Psoas muscle (tissue), 8 donors: ENCODE results near the gene SERPINB2. TPM values are rescaled to one million over a fixed set of nuclear protein-coding genes. Genes with fewer than 3 reads are reported as not detected.
A peak's percentile ranks its signal among the peaks of the same experiment; 100 is the strongest.
"Not testable (repeated sequence)": the region's sequence is repeated elsewhere in the genome, so short reads cannot be mapped to it uniquely, and the experiment has no call there.

Experiments
- ATAC-seq, 4 donors: fragments of 200-7000 bp; cut with Tn5 transposase; one replicate each; pipeline ENCODE4 v1.9.1; 2020; ENCODE audit warnings: moderate library complexity in 3 of 4, mild to moderate bottlenecking in 2 of 4
- DNase-seq, 2 donors: peaks; one replicate each; pipeline ENCODE4 v3.0.0-alpha.2; 2020
- H3K27ac ChIP-seq: fragments of 200-600 bp; one replicate; pipeline ENCODE4 v1.8.0; 2022
- H3K27me3 ChIP-seq, 3 donors: fragments of 200-600 bp in 1 of 3; one replicate each; pipeline versions ENCODE4 v1.6.1 to v1.8.0; 2013 to 2022; ENCODE audit warnings: low read length in 2 of 3, mild to moderate bottlenecking in 2 of 3, moderate library complexity in 1 of 3; ENCODE audit not compliant: insufficient read depth in 3 of 3
- H3K36me3 ChIP-seq, 2 donors: fragments of 200-600 bp in 1 of 2; one replicate each; pipeline versions ENCODE4 v1.6.1 to v1.8.0; 2013 to 2022; ENCODE audit warnings: low read depth in 1 of 2, mild to moderate bottlenecking in 1 of 2, moderate library complexity in 1 of 2; ENCODE audit not compliant: insufficient read depth in 1 of 2
- H3K4me1 ChIP-seq: fragments of 200-600 bp; one replicate; pipeline ENCODE4 v1.8.0; 2022
- H3K4me3 ChIP-seq: fragments of 200-600 bp; one replicate; pipeline ENCODE4 v1.8.0; 2022; ENCODE audit warnings: mild to moderate bottlenecking
- H3K9me3 ChIP-seq: fragments of 200-600 bp; one replicate; pipeline ENCODE4 v1.8.0; 2022
- CTCF ChIP-seq: fragments of 200-600 bp; IDR thresholded peaks from one replicate; pipeline ENCODE4 v1.8.0; 2022; ENCODE audit warnings: antibody characterized with exemption
- WGBS, 3 donors: extraction: QIAGEN DNeasy Blood & Tissue Kit; methylation state at CpG; one replicate each; pipeline versions ENCODE4 v1.1.6 to v1.1.7; 2013; 5-methylcytosine and 5-hydroxymethylcytosine counted together
- intact Hi-C, 2 donors: fragments of 100-400 bp; cut with DNase I; formaldehyde crosslinking; loops; one replicate each; pipeline versions ENCODE4 v1.11.0 to v1.14.2; 2022
- polyA plus RNA-seq, 3 donors: library from polyadenylated mRNA; stranded (reverse); fragments of 200-250 nt; gene quantifications; one replicate each; pipeline ENCODE4 v1.2.3, GENCODE V29; 2013
- total RNA-seq, 4 donors: library from RNA; stranded (reverse); fragmentation: NEBNext Ultra II Directional in 2 of 4; extraction: Animal tissue kit (Norgen Biotek cat#: 25700) in 2 of 4; gene quantifications; one replicate each; pipeline versions ENCODE4 v1.2.1 to v1.2.4, GENCODE V29; 2021 to 2023
- donor health status: healthy with polysubstance abuse.
- donor health status: DM: no; HTN: no; CAD: no; lungs with moderate emphysema.
- donor health status: Bipolar disorder and iron deficiency.
- donor health status: healthy.
- donor health status: DM: yes; HTN: yes; CAD: no.
- donor health status: DM: no; HTN: no; CAD: no.
- donor health status: DM: no; HTN: no; CAD: no.
- donor health status: DM: yes; HTN: yes; CAD: no.

SERPINB2 gene
- total and polyA plus RNA-seq, 7 donors: 0.03 to 0.22 (median 0.18) TPM; not detected in 3

GRCh38 chr18:63940008-63940407 is 52.5 kb downstream of the SERPINB2 start:
- Histone ChIP-seq H3K4me1 (no peaks in the 10 kb centered on the region), H3K27me3 (peaks cover 5 to 30% (median 14%) of the 10 kb centered on the region in 3 donors), H3K9me3 (no peaks in the 10 kb centered on the region), H3K4me3 (no peak overlapping the region), H3K36me3 (no peaks in the 10 kb centered on the region), H3K27ac (no peak overlapping the region)
- intact Hi-C loops: no loop called here
- DNase-seq (no peak), ATAC-seq (no peak)
- TF ChIP-seq CTCF: no peak
- WGBS, 3 donors: 94 to 97% (median 94%) methylated on average over 8 of the region's 8 CpGs

GRCh38 chr18:63940543-63941050 is 53.1 kb downstream of the SERPINB2 start:
- ATAC-seq, DNase-seq, H3K4me1 ChIP-seq, H3K27ac ChIP-seq, H3K9me3 ChIP-seq, H3K36me3 ChIP-seq, intact Hi-C loops, H3K4me3 ChIP-seq: not testable (repeated sequence)
- H3K27me3 ChIP-seq: peaks cover 5 to 25% (median 14%) of the 10 kb centered on the region in 3 donors
- WGBS, 3 donors: 77 to 89% (median 79%) methylated on average over 17 of the region's 17 CpGs

GRCh38 chr18:63947051-63947790 is 59.7 kb downstream of the SERPINB2 start:
- WGBS, 3 donors: 86 to 97% (median 91%) methylated on average over 3 of the region's 3 CpGs
- Histone ChIP-seq H3K4me1 (no peaks in the 10 kb centered on the region), H3K9me3 (no peaks in the 10 kb centered on the region), H3K27ac (no peak overlapping the region), H3K27me3 (peaks cover 2 to 9% (median 5%) of the 10 kb centered on the region in 3 donors), H3K36me3 (no peaks in the 10 kb centered on the region), H3K4me3 (no peak overlapping the region)
- intact Hi-C loops: no loop called here
- TF ChIP-seq CTCF: no peak
- DNase-seq: no peak
- ATAC-seq: no peak

GRCh38 chr18:63949068-63949737 is 61.7 kb downstream of the SERPINB2 start, which contains the start of gene HMSD:
Gene HMSD, plus strand, starts transcription at chr18:63949301. Its CDS starts 4,155 bp downstream, at chr18:63953456.
- intact Hi-C loops: no loop called here
- DNase-seq: peak in 1 of 2 donors; percentile 34

More at GRCh38 chr18:63949068-63949737, 61.7 kb downstream of the SERPINB2 start, which contains the start of gene HMSD:
- Histone ChIP-seq H3K36me3 (no peaks in the 10 kb centered on the region), H3K9me3 (no peaks in the 10 kb centered on the region), H3K4me1 (no peaks in the 10 kb centered on the region), H3K27me3 (peaks cover under 1 to 9% (median 2%) of the 10 kb centered on the region in 3 donors), H3K4me3 (peak within 1 kb of the TSS; percentile 42), H3K27ac (no peak within 1 kb of the TSS)
- peak in 2 of 4 donors; percentile 55 to 58 for ATAC-seq
- TF ChIP-seq CTCF: peak; percentile 14
- WGBS, 3 donors: 11 to 13% (median 12%) methylated on average over 35 of the region's 35 CpGs
